Measurements from ENCODE around the gene CLCN3. TPM values are rescaled to one million over a fixed set of nuclear protein-coding genes. Genes with fewer than 3 reads are reported as not detected.
A peak's percentile ranks its signal among the peaks of the same experiment; 100 is the strongest.

Gene CLCN3
- total RNA-seq, 1 experiment from 2014 or later: 16.9 TPM

- intact Hi-C loops (cut with micrococcal nuclease): no loop called here
- Histone ChIP-seq H3K4me2 (ENCODE audit: low read length) (peak overlapping the region; percentile 26; the same call in 1 of the 2 replicates), H3K27me3 (ENCODE audit: low read length) (no peaks in the 10 kb centered on the region), H3K9me3 (ENCODE audit: low read length) (no peaks in the 10 kb centered on the region), H3K36me3 (ENCODE audit: low read depth, low read length) (no peaks in the 10 kb centered on the region; the same call in 1 of the 2 replicates), H4K20me1 (ENCODE audit: low read length) (no peaks in the 10 kb centered on the region), H3F3A (ENCODE audit: low read length, unreplicated experiment) (no peaks in the 10 kb centered on the region), H3K4me3 (ENCODE audit: low read length) (no peak overlapping the region), H3K27ac (ENCODE audit: low read length) (peak overlapping the region; percentile 14; the same call in 1 of the 2 replicates), H3K9me2 (replicated peaks; ENCODE audit: low read length) (no peaks in the 10 kb centered on the region), H3K4me1 (ENCODE audit: insufficient read depth, low read length) (peaks cover 14% of the 10 kb centered on the region), H3K79me2 (ENCODE audit: low read length) (0 out of 2 replicates have a peak, but pooled peaks cover 12% of the 10 kb centered on the region), H2AFZ (ENCODE audit: low read length) (no peak overlapping the region), H3K9ac (ENCODE audit: low read length) (no peak overlapping the region)
- no peak for TF ChIP-seq CTCF (conservative IDR thresholded peaks at IDR 0.05; ENCODE audit: low read depth, low read length)
- no peak for TF ChIP-seq EZH2 (IDR thresholded peaks at IDR 0.05; ENCODE audit: low read length, unreplicated experiment)
- TF ChIP-seq EZH2phosphoT487 (IDR thresholded peaks at IDR 0.05; ENCODE audit: borderline replicate concordance, low read length): no peak
- BruUV-seq (replicated peaks): no TSS peak
- POLR2A ChIA-PET (ENCODE audit: unreplicated experiment): interaction anchor here (0.6 kb wide), 1 partner anchor 820 kb away, joined by 17 read pairs; no protein-coding TSS in a partner anchor
- DNase-seq: peak; percentile 67
- CTCF ChIA-PET: interaction anchor here (0.7 to 0.9 kb wide), 2 partner anchors 8 to 114 kb away, joined by 3 read pairs; partner anchors contain the start of gene NEK1
- ATAC-seq: peak; percentile 94
These were observed 16.1 kb upstream of the CLCN3 start for GRCh38 chr4:169604131-169604900.

- Histone ChIP-seq H3K79me2 (ENCODE audit: low read length) (peaks cover 16% of the 10 kb centered on the region; the same call in 1 of the 2 replicates), H3K4me2 (ENCODE audit: low read length) (peak overlapping the region; percentile 26; the same call in 1 of the 2 replicates), H4K20me1 (ENCODE audit: low read length) (no peaks in the 10 kb centered on the region), H3K4me3 (ENCODE audit: low read length) (no peak overlapping the region), H3K9me3 (ENCODE audit: low read length) (no peaks in the 10 kb centered on the region), H3F3A (ENCODE audit: low read length, unreplicated experiment) (no peaks in the 10 kb centered on the region), H2AFZ (ENCODE audit: low read length) (no peak overlapping the region), H3K36me3 (ENCODE audit: low read depth, low read length) (no peaks in the 10 kb centered on the region; the same call in 1 of the 2 replicates), H3K9ac (ENCODE audit: low read length) (no peak overlapping the region), H3K27ac (ENCODE audit: low read length) (peak overlapping the region; percentile 14; the same call in 1 of the 2 replicates), H3K4me1 (ENCODE audit: insufficient read depth, low read length) (peaks cover 14% of the 10 kb centered on the region), H3K9me2 (replicated peaks; ENCODE audit: low read length) (no peaks in the 10 kb centered on the region), H3K27me3 (ENCODE audit: low read length) (no peaks in the 10 kb centered on the region)
- no peak for DNase-seq
- no peak for ATAC-seq
- BruUV-seq (replicated peaks): no TSS peak
- intact Hi-C loops (cut with micrococcal nuclease): no loop called here
- CTCF ChIA-PET: no interaction called here
- TF ChIP-seq EZH2 (IDR thresholded peaks at IDR 0.05; ENCODE audit: low read length, unreplicated experiment) (no peak), EZH2phosphoT487 (IDR thresholded peaks at IDR 0.05; ENCODE audit: borderline replicate concordance, low read length) (no peak), CTCF (conservative IDR thresholded peaks at IDR 0.05; ENCODE audit: low read depth, low read length) (no peak)
- POLR2A ChIA-PET (ENCODE audit: unreplicated experiment): interaction anchor here (0.6 kb wide), 1 partner anchor 20 kb away, joined by 3 read pairs; no protein-coding TSS in a partner anchor
These were observed 15.5 kb upstream of the CLCN3 start for GRCh38 chr4:169604903-169605331.
